HG03460 (cell line): Measurements from ENCODE around the gene CACNA1B.
"Not testable (repeated sequence)": the region's sequence is repeated elsewhere in the genome, so short reads cannot be mapped to it uniquely, and the experiment has no call there.

Experiments used
- ATAC-seq: cut with Tn5 transposase; IDR thresholded peaks from one replicate; pipeline ENCODE4 v1.9.1; 2021; ENCODE audit not compliant: unreplicated experiment

The CACNA1B gene

DNA sequence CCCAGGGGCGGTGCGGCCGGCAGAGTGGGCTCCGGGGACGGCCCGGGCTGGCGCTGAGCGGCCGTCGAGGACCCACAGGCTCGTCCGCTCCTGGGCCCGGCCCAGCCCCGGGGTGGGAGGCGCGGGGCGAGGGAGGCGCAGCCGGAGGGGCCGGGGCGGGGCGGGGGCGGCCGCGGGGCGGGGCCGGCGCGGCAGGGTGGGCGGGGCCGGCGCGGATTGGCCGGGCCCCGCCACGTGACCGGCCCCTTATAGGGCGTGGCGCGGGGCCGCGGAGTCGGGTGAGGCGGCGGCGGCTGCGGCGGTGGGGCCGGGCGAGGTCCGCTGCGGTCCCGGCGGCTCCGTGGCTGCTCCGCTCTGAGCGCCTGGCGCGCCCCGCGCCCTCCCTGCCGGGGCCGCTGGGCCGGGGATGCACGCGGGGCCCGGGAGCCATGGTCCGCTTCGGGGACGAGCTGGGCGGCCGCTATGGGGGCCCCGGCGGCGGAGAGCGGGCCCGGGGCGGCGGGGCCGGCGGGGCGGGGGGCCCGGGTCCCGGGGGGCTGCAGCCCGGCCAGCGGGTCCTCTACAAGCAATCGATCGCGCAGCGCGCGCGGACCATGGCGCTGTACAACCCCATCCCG is at the start of gene CACNA1B:
Gene CACNA1B, plus strand, starts transcription at position 277 of the 617 bp plus-strand sequence. Its CDS starts 152 bp downstream, at position 429.
- not testable (repeated sequence) for ATAC-seq

DNA sequence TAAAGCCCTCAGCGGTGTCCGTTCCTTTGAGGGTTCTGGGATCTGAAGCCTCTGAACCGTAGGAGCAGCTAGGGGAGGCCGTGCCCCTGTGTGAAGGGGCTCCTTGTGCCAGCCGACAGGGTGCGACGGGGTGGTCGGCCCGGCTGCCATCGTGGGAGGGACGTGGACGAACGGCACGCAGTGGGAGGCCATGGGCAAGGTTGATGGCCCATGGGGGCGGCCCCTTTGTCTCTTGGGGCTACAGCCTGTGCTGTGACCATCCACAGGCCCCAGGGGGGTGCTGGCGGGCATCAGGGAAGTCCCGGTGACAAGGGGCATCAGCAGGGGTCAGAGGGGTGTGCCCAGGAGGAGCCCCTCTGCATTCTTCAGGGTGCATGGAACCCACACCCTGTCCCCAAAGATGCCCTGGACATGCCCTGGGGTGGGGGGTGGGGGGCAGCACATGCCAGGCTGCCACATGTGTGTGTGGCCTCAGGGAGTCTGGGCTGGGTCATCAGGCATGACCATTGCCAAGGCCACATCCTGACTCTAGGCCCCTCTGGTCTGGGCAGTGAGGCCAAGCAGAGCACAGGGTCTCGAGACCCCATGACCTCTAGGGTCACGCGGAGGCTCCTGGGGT is 49.6 kb upstream of the CACNA1B start:
- ATAC-seq, result no peak

DNA sequence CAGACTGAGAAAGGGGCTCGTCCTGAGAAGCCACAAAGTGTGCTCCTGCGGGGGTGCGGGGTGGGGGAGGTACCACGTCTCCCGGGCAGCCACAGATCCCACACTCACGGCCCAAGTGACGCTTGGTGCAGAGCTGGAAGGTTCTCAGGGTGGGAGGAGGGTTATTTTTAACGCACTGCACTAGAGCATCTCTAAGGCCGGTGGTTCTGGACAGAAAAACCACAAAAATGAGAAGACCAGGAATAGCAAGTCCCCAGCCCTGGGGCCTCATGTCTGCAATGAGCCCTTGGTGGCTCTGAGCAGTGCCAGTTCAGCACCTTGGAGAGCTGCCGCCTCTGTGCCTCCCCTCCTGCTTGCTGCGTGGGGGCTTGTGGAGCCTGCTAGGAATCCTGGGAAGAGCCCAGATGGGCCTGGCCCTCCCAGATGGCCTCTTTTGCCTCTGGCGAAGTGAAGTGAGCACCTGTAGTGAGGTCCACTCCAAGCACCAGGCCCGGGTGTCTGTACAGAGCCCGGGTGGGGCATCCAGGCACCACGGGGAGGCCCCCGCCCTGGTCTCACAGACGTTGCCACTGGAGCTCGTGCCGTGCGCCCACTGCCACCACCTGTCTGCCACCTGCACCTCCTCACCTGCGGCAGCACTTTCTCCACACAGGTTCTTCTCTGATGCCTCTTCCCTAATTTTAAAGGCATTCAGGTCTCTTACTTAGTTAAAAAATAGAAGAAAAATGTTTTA is 48.9 kb upstream of the CACNA1B start:
- no peak for ATAC-seq

DNA sequence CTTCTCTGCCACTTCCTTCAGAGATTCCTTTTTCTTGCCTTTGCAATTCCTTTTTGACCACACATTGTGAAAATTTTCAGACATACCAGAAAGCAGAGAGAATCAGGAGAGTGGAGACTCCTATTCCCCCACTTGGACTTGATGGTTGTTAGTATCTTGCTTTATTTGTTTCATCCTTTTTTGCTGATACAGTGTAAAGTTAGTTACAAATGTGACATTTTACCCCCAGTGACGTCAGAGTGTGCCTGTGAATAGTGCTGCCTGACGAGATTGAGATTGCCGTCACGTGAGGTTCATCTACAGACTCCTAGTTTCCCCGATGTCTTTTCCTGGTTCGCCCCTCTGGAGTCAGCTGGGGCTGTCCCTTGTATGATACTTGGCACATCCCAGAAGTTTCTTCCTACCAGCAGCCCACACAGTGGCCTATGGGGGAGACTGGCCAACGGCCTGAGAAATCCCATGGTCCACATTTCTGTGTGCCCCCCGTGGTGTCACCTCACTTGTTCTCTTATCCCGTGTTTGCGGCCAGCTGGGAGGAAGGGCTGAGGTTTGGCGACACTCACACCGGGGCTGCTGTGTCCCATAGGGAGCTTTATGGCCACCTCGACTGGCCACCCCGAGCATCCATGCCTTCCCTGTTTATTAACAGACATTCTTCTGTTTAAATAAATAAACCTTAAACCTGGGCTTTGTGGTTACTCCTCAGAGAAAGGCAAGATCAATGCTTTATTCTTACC is 48.2 kb upstream of the CACNA1B start:
- ATAC-seq, result no peak

DNA sequence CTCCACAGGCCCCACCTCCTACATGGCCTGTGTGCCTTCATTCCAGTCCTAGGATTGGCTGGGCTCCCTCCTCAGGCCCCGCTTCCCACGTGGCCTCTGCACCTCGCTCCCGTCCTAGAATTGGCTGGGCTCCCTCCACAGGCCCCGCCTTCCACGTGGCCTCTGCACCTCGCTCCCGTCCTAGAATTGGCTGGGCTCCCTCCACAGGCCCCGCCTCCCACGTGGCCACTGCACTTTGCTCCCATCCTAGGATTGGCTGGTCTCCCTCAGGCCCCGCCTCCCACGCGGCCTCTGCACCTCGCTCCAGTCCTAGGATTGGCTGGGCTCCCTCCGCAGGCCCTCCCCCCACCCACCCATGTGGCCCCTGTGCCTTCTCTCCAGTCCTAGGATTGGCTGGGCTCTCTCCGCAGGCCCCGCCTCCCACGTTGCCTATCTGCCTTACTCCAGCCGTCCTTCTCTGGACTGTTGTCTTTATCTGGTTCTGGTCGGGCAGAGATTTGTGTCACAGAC is 45.3 kb upstream of the CACNA1B start:
- no peak for ATAC-seq

DNA sequence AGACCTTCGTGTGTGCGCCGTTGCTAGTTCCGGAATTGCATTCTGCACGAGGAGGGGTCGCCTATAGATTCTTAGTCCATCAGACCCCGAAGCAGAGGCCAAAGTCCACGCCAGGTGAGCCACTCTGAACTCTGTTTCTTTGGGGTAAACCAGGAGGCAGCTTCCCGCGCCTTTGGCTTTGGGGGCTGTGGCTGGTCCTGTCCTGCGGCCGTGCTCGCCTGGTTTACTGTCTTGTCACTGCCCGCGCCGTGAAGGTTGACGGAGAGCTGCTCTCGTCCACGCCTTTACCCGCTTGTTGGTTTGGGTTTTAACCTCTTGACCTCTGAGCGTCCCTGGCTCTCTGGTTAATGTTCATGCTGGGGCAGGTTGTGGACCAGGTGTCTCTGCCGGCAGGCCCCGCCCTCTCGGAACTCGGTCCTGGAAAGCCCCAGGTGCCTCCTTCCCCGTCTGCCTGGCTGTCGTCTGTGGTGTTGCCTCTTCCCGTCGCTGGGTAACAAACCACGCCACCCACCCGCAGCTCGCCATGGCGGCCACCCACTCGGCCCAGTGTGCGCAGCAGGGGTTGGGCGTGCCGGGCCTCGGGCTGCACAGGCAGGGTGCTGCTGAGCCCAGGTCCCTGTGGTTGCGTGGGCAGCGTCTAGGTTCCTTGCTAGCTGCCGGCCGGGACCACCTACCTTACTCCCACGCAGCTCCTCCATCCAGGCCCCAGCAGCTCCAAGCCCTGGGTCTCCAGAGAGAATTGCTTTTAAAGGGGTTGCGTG is 44.6 kb upstream of the CACNA1B start:
- ATAC-seq, result no peak

DNA sequence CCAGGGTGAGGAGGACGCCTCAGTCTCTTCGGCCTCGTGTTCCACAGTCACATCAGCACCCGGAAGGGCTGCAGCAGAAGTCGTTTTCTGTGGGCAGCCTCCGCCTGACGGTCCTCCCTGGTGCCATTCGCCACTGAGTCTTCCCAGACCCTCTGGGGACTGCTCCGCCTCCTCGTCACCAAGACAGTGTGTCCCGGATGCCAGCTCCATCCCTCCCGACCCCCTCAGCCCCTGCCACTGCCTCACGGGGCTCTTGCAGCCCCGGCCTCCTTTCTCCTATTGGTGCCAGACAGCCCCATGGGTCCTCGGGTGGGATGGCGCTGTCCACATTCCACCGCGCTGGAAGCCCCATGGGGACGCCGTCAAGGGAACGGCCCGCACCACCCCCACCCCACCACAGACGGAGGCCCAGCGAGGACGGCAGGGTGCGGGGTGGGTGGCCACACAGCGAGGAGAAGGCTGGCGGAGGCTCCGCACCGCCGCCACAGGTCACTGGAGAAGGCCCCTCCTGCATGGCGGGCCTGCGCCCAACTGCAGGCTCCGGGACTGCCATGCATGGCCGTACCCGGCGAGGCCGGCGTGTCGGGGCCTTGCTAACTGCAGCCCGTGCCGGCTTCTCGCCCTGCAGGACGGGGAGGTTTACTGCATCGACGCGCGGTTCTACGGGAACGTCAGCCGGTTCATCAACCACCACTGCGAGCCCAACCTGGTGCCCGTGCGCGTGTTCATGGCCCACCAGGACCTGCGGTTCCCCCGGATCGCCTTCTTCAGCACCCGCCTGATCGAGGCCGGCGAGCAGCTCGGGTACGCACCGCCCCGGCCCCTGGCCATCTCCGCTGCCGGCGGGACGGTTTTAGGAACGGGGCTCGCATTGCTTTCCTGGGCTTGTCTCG is 43.6 kb upstream of the CACNA1B start:
- ATAC-seq, result no peak

DNA sequence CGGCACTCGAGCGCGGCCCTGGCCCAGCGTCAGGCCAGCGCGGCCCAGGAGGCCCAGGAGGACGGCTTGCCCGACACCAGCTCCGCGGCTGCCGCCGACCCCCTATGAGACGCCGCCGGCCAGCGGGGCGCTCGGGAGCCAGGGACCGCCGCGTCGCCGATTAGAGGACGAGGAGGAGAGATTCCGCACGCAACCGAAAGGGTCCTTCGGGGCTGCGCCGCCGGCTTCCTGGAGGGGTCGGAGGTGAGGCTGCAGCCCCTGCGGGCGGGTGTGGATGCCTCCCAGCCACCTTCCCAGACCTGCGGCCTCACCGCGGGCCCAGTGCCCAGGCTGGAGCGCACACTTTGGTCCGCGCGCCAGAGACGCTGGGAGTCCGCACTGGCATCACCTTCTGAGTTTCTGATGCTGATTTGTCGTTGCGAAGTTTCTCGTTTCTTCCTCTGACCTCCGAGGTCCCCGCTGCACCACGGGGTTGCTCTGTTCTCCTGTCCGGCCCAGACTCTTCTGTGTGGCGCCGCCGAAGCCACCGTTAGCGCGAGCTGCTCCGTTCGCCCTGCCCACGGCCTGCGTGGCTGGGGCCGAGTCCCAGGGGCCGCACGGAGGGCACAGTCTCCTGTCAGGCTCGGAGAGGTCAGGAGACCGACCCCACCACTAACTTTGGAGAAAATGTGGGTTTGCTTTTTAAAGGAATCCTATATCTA is 42.6 kb upstream of the CACNA1B start:
- ATAC-seq, result no peak

DNA sequence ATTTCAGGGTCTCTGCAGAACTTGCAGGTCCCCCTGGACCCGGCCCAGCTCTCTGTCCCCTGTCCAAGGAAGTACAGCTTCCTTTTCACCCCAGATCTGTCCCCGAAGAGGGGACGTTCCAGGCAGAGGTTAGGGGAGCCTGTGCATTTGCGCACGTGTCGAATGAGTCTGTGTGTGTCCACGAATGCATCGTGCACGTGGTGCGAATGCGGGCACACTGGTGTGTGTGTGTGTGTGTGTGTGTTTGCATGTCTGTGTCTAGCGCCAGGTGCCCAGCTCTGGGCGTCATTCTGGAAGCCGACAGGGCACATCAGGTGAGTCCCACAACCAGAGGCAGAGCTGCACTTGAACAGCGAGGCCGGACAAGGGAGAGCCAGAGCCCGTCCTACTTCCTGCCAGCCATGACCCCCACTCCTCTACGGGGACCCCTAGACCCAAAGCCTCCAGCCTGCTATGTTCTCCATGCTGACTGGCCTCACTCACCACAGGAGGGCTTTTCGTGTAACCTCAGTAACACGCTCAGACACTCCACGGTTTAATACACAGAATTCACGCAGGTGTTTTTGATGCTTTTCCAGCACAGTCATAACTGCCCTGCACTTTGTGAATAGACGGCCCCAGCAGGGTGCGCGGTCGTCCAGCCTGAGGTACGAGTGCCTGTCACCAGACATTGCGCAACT is 41.3 kb upstream of the CACNA1B start:
- ATAC-seq, result no peak

DNA sequence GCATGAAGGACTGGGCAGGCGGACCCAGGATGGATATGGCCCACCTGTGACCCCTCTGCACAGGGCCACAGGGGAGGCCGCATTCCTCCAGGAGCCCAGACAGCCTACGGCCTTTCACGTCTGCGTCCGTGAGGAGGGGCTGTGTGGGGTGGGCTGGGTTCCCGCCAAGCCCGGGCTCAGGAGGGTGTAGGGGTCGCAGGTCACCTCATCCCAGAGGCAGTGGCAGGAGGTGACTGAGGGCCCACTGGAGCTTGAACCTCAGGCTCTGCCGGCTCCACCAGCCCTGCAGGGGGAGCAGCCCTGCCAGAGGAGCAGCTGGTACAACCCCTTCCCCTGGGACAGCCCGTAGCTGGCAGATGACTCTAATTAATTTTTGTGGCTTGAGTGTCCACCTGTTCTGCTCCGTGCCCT is 40.7 kb upstream of the CACNA1B start:
- no peak for ATAC-seq

DNA sequence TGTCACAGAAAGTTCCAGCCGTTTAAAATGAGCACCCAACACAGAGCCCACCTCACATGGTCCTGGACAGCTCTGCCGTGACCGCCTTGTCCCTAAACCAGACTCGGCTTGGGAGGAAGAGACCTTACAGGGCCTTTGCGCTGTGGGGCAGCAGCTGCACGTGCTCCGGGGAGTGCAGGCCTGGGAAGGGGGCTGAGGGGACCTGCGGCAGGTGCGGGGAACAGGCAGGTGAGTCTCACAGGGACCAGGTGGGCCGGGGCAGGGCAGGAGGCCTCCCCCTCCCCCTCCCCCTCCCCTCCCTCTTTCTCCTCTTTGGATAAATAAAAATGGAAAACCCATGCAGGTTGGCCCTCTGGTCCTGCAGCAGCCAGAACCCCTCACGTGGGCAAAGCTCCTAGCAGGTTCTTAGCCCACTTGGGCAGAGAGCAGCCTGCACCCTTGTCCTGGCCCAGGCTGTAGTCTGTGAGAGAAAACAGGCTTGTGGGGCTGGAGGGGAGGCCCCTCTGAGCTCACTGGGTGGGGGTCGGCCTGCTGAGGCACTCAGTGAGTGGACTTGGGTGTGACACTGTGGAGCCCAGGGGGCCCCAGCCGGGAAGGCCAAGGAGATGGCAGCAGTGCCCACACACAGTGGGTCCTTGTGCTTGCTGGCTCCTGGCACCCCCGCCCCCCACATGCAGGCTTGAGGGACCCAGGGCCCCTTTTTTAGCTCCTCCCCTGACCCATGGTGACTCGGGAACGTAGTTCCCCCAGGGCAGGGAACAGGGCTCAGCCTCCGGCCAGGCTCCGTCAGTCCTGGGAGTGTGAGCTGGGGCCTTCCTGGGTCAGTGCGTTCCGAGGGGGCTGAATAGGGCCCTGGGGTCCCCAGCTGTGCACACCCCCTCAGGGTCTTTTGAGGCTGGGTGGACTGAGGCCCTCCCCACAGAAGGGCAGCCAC is 40.0 kb upstream of the CACNA1B start:
- no peak for ATAC-seq

DNA sequence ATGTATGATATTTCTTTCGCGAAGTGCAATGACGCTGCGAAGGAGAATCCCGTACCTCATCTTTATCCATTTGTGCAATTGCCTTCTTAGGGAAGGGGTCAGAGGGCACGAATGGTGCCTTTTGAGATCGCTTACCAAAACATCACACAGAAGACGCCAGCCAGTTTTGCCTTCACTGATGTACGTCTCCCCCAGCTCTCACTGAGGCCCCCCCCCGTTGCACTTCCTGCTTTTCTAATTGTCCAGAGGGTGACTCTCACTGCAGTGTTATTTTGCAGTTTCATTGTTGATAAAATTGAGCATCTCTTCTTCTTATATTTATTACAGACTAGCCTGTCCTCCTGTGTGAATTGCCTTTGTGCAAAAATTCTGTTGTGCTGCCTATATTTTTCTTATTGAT is 39.0 kb upstream of the CACNA1B start:
- no peak for ATAC-seq

DNA sequence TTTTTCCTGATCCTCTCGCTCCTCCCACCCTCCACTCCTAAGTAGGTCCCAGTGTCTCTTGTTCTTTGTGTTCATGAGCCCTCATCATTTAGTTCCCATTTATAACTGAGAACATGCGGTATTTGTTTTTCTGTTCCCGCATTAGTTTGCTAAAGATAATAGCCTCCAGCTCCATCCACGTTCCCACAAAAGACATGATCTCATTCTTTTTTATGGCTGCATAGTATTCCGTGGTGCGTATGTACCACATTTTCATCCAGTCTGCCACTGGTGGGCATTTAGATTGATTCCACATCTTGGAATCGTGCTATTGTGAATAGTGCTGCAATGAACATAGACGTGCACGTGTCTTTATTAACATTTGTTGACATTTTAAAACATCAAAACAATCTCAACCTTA is 34.2 kb upstream of the CACNA1B start:
- ATAC-seq, result no peak

DNA sequence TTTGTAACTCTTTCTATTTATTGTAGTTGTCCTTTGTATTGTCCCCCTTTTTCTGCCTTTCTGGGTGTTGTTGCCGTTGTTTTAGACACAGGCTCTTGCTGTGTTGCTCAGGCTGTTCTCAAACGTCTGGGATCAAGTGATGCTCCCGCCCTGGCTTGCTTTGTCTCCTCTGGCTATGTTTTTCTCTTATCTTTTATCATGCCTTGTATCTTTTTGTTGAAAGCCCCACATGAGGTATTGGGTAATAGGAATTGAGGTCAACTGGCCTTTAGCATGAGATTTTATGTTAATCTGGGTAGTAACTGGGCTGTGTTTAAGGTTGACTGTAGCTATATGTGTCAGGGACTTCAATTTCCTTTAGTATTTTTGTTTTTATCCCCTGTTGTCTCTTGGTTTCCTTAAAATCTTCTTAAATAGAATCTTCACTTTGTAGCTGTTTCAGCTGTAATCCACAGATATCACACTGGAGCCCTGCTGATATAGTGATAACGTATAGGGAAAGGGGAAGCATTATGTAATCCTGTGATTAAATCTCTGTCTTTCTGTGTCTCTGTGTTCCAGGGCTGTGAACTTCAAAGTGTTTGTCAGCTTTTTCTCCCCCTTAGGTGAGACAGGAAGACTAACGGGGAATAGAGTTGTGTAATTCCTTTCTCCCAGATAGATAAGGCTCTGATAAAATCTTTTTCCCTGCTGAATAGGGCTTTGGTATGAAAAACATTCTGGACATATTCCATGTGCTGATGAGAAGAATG is 25.9 kb upstream of the CACNA1B start:
- ATAC-seq, result no peak

DNA sequence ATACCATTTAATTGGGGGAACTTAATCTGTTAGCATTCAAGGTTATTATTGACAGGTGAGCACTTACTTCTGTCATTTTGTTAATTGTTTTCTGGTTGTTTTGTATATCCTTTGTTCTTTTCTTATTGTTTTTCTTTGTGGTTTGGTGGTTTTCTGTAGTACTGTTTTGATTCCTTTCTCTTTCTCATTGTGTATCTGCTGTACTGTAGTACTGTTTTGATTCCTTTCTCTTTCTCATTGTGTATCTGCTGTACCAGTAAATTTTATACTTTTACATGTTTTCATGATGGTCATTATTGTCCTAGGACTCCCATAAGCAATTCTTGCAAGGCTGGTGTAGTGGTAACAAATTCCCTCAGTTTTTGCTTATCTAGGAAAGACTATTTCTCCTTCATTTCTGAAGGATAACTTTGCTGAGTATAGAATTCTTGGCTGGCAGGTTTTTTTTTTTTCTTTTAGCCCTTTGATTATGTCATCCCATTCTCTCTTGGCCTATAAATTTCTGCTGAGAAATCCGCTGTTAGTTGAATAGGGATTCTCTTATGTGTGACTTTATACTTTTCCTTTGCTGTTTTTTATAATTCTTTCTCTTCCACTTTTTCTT is 24.1 kb upstream of the CACNA1B start:
- no peak for ATAC-seq

DNA sequence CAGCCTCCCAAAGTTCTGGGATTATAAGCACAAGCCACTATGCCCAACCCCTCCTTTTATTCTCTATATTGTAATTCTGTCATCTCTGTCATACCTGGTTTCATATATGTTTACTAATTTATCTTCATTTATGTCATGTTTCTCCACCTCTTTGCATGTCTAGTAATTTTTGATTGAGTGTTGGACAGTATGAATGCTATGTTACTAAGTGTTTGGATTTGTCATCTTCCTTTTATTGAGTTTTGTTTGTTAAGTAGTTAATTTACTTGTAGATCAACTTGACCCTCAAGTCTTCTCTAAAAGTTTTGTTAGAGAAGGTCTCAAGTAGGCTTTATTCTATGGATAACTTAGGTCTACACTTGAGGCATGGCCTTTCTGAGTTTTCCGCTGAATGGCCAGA is 17.2 kb upstream of the CACNA1B start:
- no peak for ATAC-seq
